HepG2 (cell line): Measurements from ENCODE around the gene ARSB. TPM values are rescaled to one million over a fixed set of nuclear protein-coding genes. Genes with fewer than 3 reads are reported as not detected.

Experiments
- ATAC-seq: fragments of 200-7000 bp; cut with Tn5 transposase; 3 replicates; pipeline ENCODE4 v1.9.1; 2020; ENCODE audit warnings: mild to moderate bottlenecking, moderate library complexity
- BruUV-seq: library from RNA; stranded (reverse); fragments of 400-500 nt; replicated peaks from 2 replicates; lab custom pipeline; 2021; lab: Mats Ljungman, UMichigan
- CTCF ChIA-PET: fragments of 300-600 bp; formaldehyde crosslinking; extraction: SDS; loops from one replicate; lab custom pipeline; 2021; ENCODE audit warnings: low total read pairs, inconsistent platforms, low intra/inter-chr PET ratio; lab: Yijun Ruan, JAX
- POLR2A ChIA-PET: fragments of 350-600 bp; sonication (Branson Sonifier 250); formaldehyde crosslinking; loops from one replicate; lab custom pipeline; 2020; ENCODE audit warnings: antibody characterized with exemption, inconsistent platforms; lab: Yijun Ruan, JAX
- DNase-seq: peaks from one replicate; pipeline ENCODE4 v3.0.0-alpha.2; 2015; ENCODE audit warnings: low spot score
- FAIRE-seq: peaks from 3 replicates; lab custom pipeline; 2011; peaks lifted over from hg19 to GRCh38; lab: Jason Lieb, UNC
- H2AFZ ChIP-seq: one replicate; pipeline ENCODE4 v1.6.1; 2011; ENCODE audit warnings: low read length, inconsistent platforms
- H3K27ac ChIP-seq: fragments of 300-600 bp; 3 replicates; pipeline ENCODE4 v1.8.0; 2011; ENCODE audit warnings: mixed run types, mild to moderate bottlenecking, mixed read lengths, low read length, inconsistent platforms; ENCODE audit not compliant: insufficient read depth; ENCODE audit errors: extremely low read length
- H3K27me3 ChIP-seq, 2 experiments: fragments of 200-600 bp in 1 of 2; 2 replicates in 1 of 2; 3 replicates in 1 of 2; pipeline versions ENCODE4 v1.6.0 to v1.8.0; 2011; ENCODE audit warnings: low read length in 2 of 2, mild to moderate bottlenecking in 2 of 2, moderate library complexity in 2 of 2, inconsistent platforms in 1 of 2; ENCODE audit not compliant: insufficient read depth in 2 of 2, control insufficient read depth in 1 of 2
- H3K36me3 ChIP-seq, 2 experiments: fragments of 200-600 bp in 1 of 2; replicated peaks in 1 of 2; 2 replicates in 1 of 2; 3 replicates in 1 of 2; pipeline versions ENCODE4 v1.5.1 to v1.8.0; 2011; ENCODE audit warnings: low read length in 2 of 2, inconsistent platforms in 1 of 2; ENCODE audit not compliant: insufficient read depth in 2 of 2, control insufficient read depth in 1 of 2
- H3K4me1 ChIP-seq: 2 replicates; pipeline ENCODE4 v1.5.1; 2012; ENCODE audit warnings: low read length, inconsistent platforms; ENCODE audit not compliant: insufficient read depth
- H3K4me2 ChIP-seq: 2 replicates; pipeline ENCODE4 v1.6.0; 2011; ENCODE audit warnings: low read depth, low read length, inconsistent platforms
- H3K4me3 ChIP-seq, 3 experiments: fragments of 200-600 bp in 1 of 3; sonication (generic), shearing (Covaris generic) in 1 of 3; replicated peaks in 1 of 3; 2 replicates each; pipeline ENCODE4 v1.5.1; 2011 to 2016; ENCODE audit warnings: low read length in 3 of 3, inconsistent platforms in 2 of 3, low read depth in 2 of 3, mild to moderate bottlenecking in 2 of 3, control low read depth in 1 of 3, mixed read lengths in 1 of 3; ENCODE audit not compliant: insufficient read depth in 1 of 3
- H3K79me2 ChIP-seq: one replicate; pipeline ENCODE4 v1.6.1; 2011; ENCODE audit warnings: low read length, inconsistent platforms; ENCODE audit not compliant: insufficient read depth
- H3K9ac ChIP-seq: 2 replicates; pipeline ENCODE4 v1.6.0; 2011; ENCODE audit warnings: mild to moderate bottlenecking, low read depth, low read length, inconsistent platforms; ENCODE audit not compliant: insufficient read depth
- H3K9me3 ChIP-seq: 2 replicates; pipeline ENCODE4 v1.5.1; 2012; ENCODE audit warnings: mild to moderate bottlenecking, low read length
- H4K20me1 ChIP-seq: 2 replicates; pipeline ENCODE4 v1.6.0; 2011; ENCODE audit warnings: inconsistent platforms, mild to moderate bottlenecking, low read length, moderate library complexity; ENCODE audit not compliant: insufficient read depth
- ATF1 ChIP-seq: IDR thresholded peaks from 2 replicates; pipeline ENCODE4 v1.6.1; 2016; ENCODE audit warnings: mild to moderate bottlenecking, control low read depth
- CEBPZ ChIP-seq: IDR thresholded peaks from 2 replicates; pipeline ENCODE4 v1.6.1; 2012; ENCODE audit warnings: low read length, improper control_type of control experiment
- CSRNP1 ChIP-seq: sonication (generic); formaldehyde crosslinking; IDR thresholded peaks from 2 replicates; pipeline ENCODE4 v1.8.1; 2023; ENCODE audit warnings: mild to moderate bottlenecking, missing genetic modification reagents
- FOXC1 ChIP-seq: sonication (generic); formaldehyde crosslinking; IDR thresholded peaks from 2 replicates; pipeline ENCODE4 v1.8.0; 2022; ENCODE audit warnings: mild to moderate bottlenecking, missing genetic modification reagents, borderline replicate concordance
- PHF8 ChIP-seq: sonication (generic); formaldehyde crosslinking; IDR thresholded peaks from 2 replicates; pipeline ENCODE4 v1.5.0; 2020; ENCODE audit warnings: missing genetic modification reagents
- SSRP1 ChIP-seq: IDR thresholded peaks from 2 replicates; pipeline ENCODE4 v1.6.1; 2016; ENCODE audit warnings: control low read depth
- TAF15 ChIP-seq: fragments of 200-400 bp; formaldehyde crosslinking; IDR thresholded peaks from one replicate; pipeline ENCODE4 v1.6.1; 2018; ENCODE audit warnings: mild to moderate bottlenecking, low read depth, low read length; ENCODE audit not compliant: poor library complexity, severe bottlenecking
- ZBTB43 ChIP-seq: sonication (generic); formaldehyde crosslinking; conservative IDR thresholded peaks from 2 replicates; pipeline ENCODE4 v1.4.0; 2020; ENCODE audit warnings: missing genetic modification reagents
- ZFAT ChIP-seq: sonication (generic); formaldehyde crosslinking; conservative IDR thresholded peaks from 2 replicates; pipeline ENCODE4 v1.8.1; 2023; ENCODE audit warnings: missing genetic modification reagents, inconsistent platforms
- ZNF746 ChIP-seq: sonication (generic); formaldehyde crosslinking; IDR thresholded peaks from 2 replicates; pipeline ENCODE4 v1.8.0; 2022; ENCODE audit warnings: mild to moderate bottlenecking, missing genetic modification reagents
- ZNF781 ChIP-seq: sonication (generic); formaldehyde crosslinking; IDR thresholded peaks from 2 replicates; pipeline ENCODE4 v1.5.1; 2020; ENCODE audit warnings: borderline replicate concordance, mild to moderate bottlenecking, missing genetic modification reagents; ENCODE audit errors: not compliant biosample characterization
- ZNF790 ChIP-seq: sonication (generic); formaldehyde crosslinking; IDR thresholded peaks from 2 replicates; pipeline ENCODE4 v1.8.0; 2022; ENCODE audit warnings: missing genetic modification reagents, mild to moderate bottlenecking, borderline replicate concordance
- ZZZ3 ChIP-seq: sonication (generic); formaldehyde crosslinking; IDR thresholded peaks from 2 replicates; pipeline ENCODE4 v1.4.0; 2020; ENCODE audit warnings: missing genetic modification reagents, mild to moderate bottlenecking, borderline replicate concordance
- WGBS: methylation state at CpG from one replicate; pipeline ENCODE4 v1.1.6; 2017; ENCODE audit warnings: low lambda C conversion rate; 5-methylcytosine and 5-hydroxymethylcytosine counted together
- in situ Hi-C: cut with HindIII; loops from 2 replicates; pipeline ENCODE4 v1.10.0; 2017; ENCODE audit warnings: low pct_unique_long_range_greater_than_20kb; ENCODE audit not compliant: extremely low pct_ligation_motif_present
- intact Hi-C: fragments of 100-400 bp; cut with micrococcal nuclease; formaldehyde crosslinking; loops from one replicate; pipeline ENCODE4 v1.10.0; 2022; ENCODE audit not compliant: unreplicated experiment
- polyA plus RNA-seq, 8 experiments: library from polyadenylated mRNA; depleted of rRNA in 3 of 8; stranded (reverse) in 7 of 8; unstranded in 1 of 8; fragments of >200 nt; fragmentation: Illumina TruSeq in 4 of 8; extraction: Trizol in 4 of 8; gene quantifications; 2 replicates each; pipeline versions ENCODE4 v1.2.1 to v1.2.3, GENCODE V29; 2011 to 2016; ENCODE audit warnings: low read depth in 4 of 8, missing spikeins in 1 of 8, mixed read lengths in 1 of 8; ENCODE audit not compliant: insufficient read depth in 1 of 8
- total RNA-seq, 5 experiments: library from RNA; depleted of rRNA; stranded (reverse); fragments of >200 nt; fragmentation: Illumina TruSeq; extraction: Trizol; gene quantifications; 2 replicates each; pipeline ENCODE4 v1.2.3, GENCODE V29; 2016; ENCODE audit warnings: low read depth in 1 of 5
- TF ChIP-seq, protein P1 (sequence below): sonication (generic); formaldehyde crosslinking; IDR thresholded peaks from 2 replicates; pipeline ENCODE4 v1.4.0; 2020; ENCODE audit warnings: missing genetic modification reagents
- TF ChIP-seq, protein P2 (sequence below): sonication (generic); formaldehyde crosslinking; IDR thresholded peaks from 2 replicates; pipeline ENCODE4 v1.5.0; 2020; ENCODE audit warnings: missing genetic modification reagents

Gene ARSB
- total and polyA plus RNA-seq, 2 of the 13 experiments (the other 11 are each of a cell fraction or from before 2014, with no cell fraction given), result 52.6 to 66.4 TPM

DNA sequence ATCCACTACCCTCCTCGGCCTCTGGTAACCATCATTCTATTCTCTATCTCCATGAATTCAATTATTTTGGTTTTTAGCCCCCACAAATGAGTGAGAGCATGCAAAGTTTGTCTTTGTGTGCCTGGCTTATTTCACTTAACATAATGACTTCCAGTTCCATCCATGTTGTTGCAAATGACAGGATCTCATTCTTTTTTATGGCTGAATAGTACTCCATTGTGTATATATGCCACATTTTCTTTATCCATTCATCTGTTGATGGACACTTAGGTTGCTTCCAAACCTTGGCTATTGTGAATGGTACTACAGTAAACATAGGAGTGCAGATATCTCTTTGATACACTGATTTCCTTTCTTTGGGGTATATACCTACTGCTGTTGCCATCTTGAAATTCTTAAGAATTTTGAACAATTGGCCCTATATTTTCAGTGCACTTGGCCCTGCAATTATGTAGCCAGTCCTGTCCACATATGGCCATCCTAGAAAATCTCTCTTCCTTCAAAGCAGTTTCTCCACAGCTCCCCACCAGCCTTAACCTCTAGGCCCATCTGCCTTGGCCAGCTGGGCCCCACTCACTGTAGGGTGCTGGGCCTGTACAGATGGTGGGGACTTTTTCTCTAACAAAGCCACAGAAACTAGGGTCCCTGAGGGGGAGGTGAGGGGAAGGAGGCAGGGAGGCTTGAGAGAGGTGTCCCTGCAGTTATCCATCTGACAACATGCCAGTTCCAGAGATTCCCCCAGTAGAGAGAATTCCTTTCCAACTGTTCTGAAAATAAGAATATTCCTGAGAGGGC lies 254.6 kb downstream of the ARSB start:
- BruUV-seq, result no TSS peak
- H3K4me3 ChIP-seq, result no peak overlapping the region
- no peak overlapping the region for H3K27ac ChIP-seq
- TF ChIP-seq ZNF790 (CRISPR knock-in tag) (no peak), FOXC1 (CRISPR knock-in tag) (no peak), ZZZ3 (CRISPR knock-in tag) (no peak), CSRNP1 (no peak), ZBTB43 (CRISPR knock-in tag) (no peak), SSRP1 (CRISPR knock-in tag) (no peak), ZNF746 (CRISPR knock-in tag) (no peak), ZNF781 (CRISPR knock-in tag) (no peak), CEBPZ (no peak), ATF1 (no peak), ZFAT (CRISPR knock-in tag) (no peak), TAF15 (no peak), PHF8 (CRISPR knock-in tag) (no peak)
- TF ChIP-seq, protein P1, sequence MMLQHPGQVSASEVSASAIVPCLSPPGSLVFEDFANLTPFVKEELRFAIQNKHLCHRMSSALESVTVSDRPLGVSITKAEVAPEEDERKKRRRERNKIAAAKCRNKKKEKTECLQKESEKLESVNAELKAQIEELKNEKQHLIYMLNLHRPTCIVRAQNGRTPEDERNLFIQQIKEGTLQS, result no peak
- TF ChIP-seq, protein P2, sequence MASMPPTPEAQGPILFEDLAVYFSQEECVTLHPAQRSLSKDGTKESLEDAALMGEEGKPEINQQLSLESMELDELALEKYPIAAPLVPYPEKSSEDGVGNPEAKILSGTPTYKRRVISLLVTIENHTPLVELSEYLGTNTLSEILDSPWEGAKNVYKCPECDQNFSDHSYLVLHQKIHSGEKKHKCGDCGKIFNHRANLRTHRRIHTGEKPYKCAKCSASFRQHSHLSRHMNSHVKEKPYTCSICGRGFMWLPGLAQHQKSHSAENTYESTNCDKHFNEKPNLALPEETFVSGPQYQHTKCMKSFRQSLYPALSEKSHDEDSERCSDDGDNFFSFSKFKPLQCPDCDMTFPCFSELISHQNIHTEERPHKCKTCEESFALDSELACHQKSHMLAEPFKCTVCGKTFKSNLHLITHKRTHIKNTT (CRISPR knock-in tag), result no peak
- no peaks in the 10 kb centered on the region for H4K20me1 ChIP-seq
- H3K27me3 ChIP-seq, result no peaks in the 10 kb centered on the region
- DNase-seq (no peak), FAIRE-seq (no peak), ATAC-seq (no peak)
- H3K4me1 ChIP-seq, result peaks cover 34% of the 10 kb centered on the region
- H3K9ac ChIP-seq, result no peak overlapping the region
- H3K9me3 ChIP-seq, result no peaks in the 10 kb centered on the region
- in situ Hi-C loops, result no loop called here
- no peaks in the 10 kb centered on the region for H3K36me3 ChIP-seq
- no peak overlapping the region for H3K4me2 ChIP-seq
- H3K79me2 ChIP-seq, result no peaks in the 10 kb centered on the region
- ChIA-PET POLR2A (no interaction called here), CTCF (no interaction called here)
- no peak overlapping the region for H2AFZ ChIP-seq
- WGBS, result 95% methylated on average over 1 of the region's 1 CpG
- intact Hi-C loops, result no loop called here
